AG20443 (cell line): Measurements from ENCODE around the gene GPC3.

Experiments used
- DNase-seq: peaks from one replicate; pipeline ENCODE4 v3.0.0; 2012; ENCODE audit warnings: low spot score, mixed read lengths

Gene GPC3

GRCh38 chrX:133681897-133682296 lies 303.5 kb downstream of the GPC3 start:
- DNase-seq, result no peak

GRCh38 chrX:133681421-133681820 lies 304.0 kb downstream of the GPC3 start:
- DNase-seq, result no peak

- DNase-seq, result no peak
These were observed 308.0 kb downstream of the GPC3 start for GRCh38 chrX:133677123-133678063.

GRCh38 chrX:133676344-133677122 lies 308.9 kb downstream of the GPC3 start:
- no peak for DNase-seq

- DNase-seq, result no peak
These were observed 310.5 kb downstream of the GPC3 start for GRCh38 chrX:133674726-133675470.

- peak; percentile 43 for DNase-seq
These were observed 315.0 kb downstream of the GPC3 start for GRCh38 chrX:133670383-133670782.

- DNase-seq, result no peak
These were observed 316.2 kb downstream of the GPC3 start for GRCh38 chrX:133669214-133669613.

- DNase-seq, result no peak
These were observed 317.0 kb downstream of the GPC3 start for GRCh38 chrX:133668225-133668931.

- no peak for DNase-seq
These were observed 319.1 kb downstream of the GPC3 start for GRCh38 chrX:133666256-133666655.

- DNase-seq, result peak; percentile 44
These were observed 323.2 kb downstream of the GPC3 start for GRCh38 chrX:133661962-133662839.

GRCh38 chrX:133660281-133660680 lies 325.1 kb downstream of the GPC3 start:
- DNase-seq, result peak; percentile 39

GRCh38 chrX:133658293-133658911 lies 327.0 kb downstream of the GPC3 start:
- no peak for DNase-seq

- DNase-seq, result no peak
These were observed 329.8 kb downstream of the GPC3 start for GRCh38 chrX:133655275-133656265.

GRCh38 chrX:133654811-133655210 lies 330.6 kb downstream of the GPC3 start:
- no peak for DNase-seq

GRCh38 chrX:133653358-133653757 lies 332.0 kb downstream of the GPC3 start:
- no peak for DNase-seq

- no peak for DNase-seq
These were observed 333.2 kb downstream of the GPC3 start for GRCh38 chrX:133652185-133652584.

- DNase-seq, result no peak
These were observed 335.2 kb downstream of the GPC3 start for GRCh38 chrX:133650239-133650638.

- DNase-seq, result no peak
These were observed 335.7 kb downstream of the GPC3 start for GRCh38 chrX:133649651-133650050.

- DNase-seq, result no peak
These were observed 336.8 kb downstream of the GPC3 start for GRCh38 chrX:133648594-133648993.
